ENCODE measurements around the gene AIF1L. TPM values are rescaled to one million over a fixed set of nuclear protein-coding genes. Genes with fewer than 3 reads are reported as not detected.

The AIF1L gene
- 57.2 TPM for total RNA-seq
- long read RNA-seq, transcript AIF1L-201 (6 exons, 3,364 nt), result major isoform, 115 of 159 reads
- long read RNA-seq, partial matches to known transcripts, result 34 of 159 reads
- long read RNA-seq, other reads (novel, unspliced or antisense), result 8 of 159 reads

DNA sequence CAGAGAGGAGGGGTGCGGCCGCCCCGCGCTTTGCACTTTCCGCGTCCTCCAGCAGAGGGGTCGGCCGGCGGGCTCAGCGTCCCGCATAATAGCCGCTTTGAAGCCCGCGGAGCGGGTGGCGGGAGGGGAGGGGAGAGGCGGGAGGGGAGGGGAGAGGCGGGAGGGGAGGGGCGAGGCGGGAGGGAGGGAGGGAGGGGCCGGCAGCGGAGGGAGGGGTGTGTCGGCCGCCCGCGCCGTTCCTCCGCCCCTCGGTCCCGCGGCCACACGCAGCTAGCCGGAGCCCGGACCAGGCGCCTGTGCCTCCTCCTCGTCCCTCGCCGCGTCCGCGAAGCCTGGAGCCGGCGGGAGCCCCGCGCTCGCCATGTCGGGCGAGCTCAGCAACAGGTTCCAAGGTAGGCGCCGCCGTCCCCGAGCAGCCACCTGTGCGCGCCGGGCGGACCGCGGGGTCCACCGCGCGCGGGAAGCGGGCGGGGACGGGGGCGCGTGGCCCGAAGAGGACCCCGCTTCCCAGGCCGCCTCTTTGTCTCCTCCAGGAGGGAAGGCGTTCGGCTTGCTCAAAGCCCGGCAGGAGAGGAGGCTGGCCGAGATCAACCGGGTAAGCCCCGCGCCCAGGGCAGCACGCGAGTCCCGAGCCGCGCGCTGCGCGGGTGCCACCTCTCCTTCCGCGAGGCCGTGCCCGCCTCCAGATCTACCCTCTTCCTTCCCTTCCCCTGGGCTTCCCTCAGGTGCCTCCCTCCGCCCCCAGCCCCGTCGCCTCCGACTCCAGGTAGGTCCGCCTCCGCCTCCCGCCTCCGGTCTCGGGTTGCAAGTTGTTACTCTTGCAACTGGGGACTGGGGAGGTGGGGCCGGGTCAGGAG lies at the start of gene AIF1L:
AIF1L (plus strand) TSS at position 263 of the 857 bp plus-strand sequence; CDS start at position 362, 99 bp downstream.
- DNase-seq (ENCODE audit: low spot score), result no peak

DNA sequence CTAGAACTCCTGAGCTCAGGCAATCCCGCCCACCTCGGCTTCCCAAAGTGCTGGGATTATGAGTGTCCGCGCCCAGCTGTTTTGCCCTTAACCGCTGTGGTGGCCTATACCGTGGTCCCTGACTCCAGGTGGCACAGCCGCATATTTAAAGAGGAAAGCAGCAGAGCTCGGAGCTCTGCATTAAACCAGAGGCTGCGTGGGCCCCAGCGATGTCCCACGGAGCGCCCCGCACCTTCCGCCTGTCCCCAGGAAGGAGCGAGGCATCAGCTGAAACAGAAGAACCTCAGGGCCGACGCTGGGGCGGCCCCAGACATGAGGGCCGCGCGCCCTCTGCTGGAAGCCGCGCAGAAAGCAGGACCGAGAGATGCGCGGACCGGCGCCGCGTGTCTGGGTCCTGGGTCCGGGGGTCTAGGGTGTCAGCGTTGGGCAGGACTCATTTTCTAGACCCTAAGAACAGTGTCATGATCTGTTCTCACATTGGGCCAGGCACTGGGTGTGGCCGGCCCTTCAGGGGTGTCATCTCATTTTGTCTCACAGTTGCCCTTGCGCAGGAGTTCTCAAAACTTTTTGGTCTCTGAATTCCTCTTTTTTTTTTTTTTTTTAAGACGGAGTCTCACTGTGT lies 49.6 kb upstream of the AIF1L start:
- DNase-seq (ENCODE audit: low spot score), result no peak

DNA sequence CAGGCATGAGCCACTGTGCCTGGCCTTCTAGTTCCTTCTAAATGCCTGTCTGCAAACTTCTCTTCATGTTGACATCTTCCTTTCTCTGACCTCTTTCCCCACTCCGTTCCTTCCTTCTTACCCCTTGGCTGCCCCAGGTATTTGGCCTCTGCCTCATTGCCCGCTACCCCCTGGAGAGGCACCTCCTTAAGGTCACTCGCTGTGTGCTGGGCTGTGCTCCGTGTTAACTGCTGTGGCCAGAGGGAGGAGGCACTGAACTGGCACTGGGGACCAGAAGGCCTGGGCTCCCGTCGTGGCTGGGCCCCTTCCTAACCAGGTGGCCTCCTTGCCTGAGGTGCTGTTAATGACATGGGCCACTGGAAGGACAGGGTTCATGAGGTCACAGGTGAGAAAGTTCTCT lies 48.0 kb upstream of the AIF1L start:
- DNase-seq (ENCODE audit: low spot score), result no peak

DNA sequence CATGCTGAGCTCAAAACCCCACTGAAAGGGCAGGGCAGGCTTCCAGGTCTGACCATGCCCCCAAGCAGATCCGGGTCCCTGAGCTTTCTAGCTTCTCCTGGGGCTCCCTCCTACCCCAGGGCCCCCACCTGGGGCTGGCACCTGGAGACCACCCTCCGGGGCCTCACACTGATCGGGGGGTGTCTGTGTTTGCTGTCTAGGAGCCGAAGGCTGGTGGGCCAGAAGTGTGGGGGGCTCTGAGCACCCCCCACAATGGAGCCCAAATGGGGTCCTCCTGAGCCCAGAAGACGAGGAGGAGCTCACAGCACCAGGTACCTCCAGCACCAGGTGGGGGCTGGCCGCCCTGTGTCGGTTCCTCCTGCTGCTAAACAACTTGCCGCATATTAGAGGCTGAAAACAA lies 47.5 kb upstream of the AIF1L start:
- DNase-seq (ENCODE audit: low spot score), result no peak

DNA sequence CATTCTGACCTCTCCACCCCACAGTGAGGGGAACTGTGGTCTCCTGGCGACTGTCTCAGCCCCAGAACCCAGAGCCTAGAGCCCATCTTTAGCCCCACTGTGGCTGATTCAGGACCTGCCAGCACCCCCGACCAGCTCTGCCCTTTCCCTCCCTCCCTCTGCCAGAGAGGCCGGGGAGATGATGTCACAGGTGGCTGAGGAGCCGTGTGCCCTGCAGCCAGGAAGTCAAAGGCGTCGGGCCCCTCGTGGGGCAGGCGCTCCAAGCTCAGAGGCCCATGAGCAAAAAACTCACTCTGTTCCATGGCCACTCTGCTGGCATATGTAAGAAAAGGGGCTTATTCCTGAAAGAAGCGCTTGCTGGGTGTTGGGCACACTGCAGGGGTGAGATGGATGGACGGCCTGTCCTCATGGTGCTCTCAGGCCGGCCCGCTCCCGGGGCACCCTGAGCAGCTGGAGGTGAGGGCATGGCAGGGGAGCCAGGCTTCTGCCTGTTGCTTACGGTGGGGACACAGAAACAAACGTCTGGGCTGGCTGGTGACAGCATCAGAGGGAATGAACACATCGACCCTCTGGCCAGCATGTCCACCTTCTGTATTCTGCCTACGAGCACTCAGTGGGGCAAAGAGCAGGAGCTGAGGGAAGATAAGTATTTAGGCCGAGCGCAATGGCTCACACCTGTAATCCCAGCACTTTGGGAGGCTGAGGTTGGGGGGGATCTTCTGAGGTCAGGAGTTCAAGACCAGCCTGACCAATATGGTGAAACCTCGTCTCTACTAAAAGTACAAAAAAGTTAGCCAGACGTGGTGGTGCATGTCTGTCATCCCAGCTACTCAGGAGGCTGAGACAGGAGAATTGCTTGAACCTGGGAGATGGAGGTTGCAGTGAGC lies 46.3 kb upstream of the AIF1L start:
- no peak for DNase-seq (ENCODE audit: low spot score)

DNA sequence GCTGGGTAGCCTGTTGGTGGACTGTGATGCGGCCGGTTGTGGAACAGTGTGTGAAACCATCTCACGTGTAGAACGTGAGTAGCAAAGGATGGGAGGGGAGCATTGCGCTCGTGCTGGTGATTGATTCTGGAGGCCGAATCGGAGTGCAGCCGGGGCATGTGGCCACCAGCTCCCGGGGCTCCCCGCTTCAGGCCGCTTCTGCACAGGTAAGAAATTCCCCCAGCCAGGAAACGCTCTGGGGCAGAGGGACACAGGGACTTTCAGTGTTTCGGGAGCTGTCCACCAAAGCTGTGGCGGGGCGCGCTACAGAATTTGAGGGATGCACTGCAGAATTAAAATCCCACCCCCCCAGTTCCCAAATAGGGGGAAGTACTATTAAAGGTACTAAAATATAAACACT lies 45.5 kb upstream of the AIF1L start:
- DNase-seq (ENCODE audit: low spot score), result no peak

DNA sequence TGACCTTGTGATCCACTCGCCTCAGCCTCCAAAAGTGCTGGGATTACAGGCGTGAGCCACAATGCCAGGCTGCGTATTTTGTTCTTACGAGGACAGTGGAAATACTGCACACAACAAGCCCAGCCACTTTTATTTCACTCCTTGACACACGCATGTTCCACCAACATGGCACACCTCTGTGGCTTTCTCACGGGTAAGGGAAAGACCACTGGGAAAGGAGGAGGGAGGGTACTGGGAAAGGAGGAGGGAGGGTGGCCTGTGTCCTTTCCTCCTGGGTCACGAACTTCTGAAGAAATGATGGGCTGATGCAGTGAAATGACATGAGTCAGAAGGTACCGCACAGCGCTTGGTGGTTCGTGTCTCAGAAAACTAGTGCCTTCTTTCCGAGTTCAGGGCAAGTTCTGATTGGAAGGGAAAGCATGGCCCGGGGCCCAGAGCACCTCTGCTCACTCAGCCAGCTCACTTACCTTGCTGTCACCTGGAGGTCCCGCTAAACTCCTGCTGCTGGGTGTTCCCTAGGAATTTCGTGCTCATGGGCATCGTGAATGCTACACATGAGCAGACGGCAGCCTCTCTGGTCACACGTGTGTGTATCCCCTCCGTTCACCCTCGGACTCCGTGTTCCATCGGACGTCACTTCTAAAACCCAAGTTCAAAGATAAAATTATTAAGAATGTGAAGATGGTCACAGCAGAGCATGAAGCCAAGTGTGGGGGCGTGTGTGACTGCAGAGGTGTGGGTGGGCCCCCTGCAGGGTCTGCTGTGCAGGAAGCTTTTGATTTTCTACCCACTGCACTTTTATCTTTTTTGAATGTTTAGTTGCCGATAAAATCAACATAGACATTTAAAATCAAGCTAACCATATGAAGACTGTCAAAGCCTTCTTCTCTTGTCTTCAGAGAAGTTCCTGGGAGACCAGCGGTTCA lies 44.5 kb upstream of the AIF1L start:
- DNase-seq (ENCODE audit: low spot score), result no peak

DNA sequence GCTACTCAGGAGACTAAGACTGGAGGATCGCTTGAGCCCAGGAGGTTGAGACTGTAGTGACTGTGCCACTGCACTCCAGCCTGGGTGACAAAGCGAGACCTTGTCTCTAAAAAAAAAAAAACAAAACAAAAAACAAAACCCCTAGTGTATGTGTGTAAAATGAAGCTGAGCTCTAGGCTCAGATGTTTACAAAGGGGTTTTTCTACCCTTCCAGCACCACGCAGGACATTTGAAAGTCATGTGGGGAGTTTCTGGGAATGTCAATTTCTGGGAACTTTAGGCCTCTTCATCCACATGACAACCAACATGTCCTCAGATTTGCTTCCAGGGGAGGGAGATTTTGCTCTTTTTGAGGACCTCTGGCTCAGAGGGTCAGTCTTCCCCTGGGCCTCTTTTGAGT lies 42.4 kb upstream of the AIF1L start:
- DNase-seq (ENCODE audit: low spot score), result no peak

DNA sequence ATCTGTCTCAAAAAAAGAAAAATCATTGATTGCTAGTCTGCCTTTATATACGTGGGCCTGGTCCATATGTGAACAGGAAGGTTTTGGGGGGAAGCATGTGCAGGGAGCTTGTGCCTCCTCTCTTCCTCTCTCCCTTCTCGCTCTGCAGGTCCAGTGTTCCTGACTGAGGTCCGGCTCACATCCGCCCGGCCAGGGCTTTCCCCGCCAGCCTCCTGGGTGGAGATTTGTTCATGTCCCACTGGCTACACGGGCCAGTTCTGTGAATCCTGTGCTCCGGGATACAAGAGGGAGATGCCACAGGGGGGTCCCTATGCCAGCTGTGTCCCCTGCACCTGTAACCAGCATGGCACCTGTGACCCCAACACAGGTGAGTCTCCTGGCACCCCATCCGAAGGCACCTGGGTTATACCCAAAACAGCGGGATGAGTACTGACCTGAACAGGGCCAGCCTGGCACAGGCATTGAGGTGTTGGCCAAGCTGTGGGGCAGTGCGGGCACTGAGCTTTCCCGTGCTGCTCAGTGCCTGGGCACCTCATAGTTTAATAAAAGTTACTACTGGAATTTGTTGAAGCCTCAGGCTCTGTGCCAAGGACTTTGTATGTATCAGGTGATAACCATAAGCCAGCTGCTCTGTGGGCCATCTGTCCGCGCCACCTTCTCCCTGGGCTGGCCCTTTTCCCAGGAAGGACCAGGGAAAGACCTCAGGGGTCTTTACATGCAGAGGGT lies 39.4 kb upstream of the AIF1L start:
- DNase-seq (ENCODE audit: low spot score), result no peak

DNA sequence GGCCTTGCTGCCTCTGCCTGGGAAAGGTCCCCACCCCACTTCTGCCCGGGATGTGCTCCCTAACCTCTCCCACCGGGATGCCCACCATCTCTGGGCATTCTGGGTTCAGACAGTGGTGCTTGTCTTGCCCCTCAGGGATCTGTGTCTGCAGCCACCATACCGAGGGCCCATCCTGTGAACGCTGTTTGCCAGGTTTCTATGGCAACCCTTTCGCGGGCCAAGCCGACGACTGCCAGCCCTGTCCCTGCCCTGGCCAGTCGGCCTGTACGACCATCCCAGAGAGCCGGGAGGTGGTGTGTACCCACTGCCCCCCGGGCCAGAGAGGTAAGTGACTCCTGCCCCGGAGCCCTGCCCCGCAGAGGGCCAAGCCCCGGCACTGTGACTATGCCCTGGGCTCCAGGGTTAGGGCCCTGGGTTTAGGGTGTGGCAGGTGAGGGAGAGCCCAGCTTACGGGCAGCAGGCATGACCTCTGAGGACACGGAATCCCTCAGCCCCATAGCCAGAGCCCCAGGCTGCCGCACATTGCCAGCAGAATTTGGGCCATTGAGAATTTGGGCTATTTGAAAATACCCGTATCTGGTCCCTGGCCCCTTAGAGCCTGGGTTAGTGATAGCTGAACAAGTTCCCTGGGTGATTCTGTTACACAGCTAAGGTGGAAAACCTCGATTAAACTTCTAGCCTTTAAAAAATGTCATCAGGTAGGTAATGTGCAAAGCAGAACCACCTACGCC lies 35.3 kb upstream of the AIF1L start:
- DNase-seq (ENCODE audit: low spot score), result no peak

DNA sequence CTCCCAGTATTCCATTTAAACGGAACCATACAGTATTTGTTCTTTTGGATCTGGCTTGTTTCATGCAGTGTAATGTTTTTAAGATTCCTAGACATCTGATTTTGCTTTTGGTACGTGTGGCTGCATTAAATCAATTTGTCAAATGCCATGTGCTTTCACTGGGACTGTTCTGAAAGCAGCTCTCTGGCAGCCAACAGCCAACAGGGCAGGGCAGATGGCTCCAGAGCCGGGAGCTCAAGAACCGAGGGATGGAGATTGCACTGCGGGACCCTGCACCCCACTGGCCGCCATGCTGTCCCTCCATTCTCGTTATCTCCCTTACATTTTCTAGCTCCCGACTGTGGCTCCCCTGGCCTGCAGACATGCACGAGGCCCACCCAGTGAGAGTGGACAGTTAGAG lies 33.4 kb upstream of the AIF1L start:
- DNase-seq (ENCODE audit: low spot score), result no peak

DNA sequence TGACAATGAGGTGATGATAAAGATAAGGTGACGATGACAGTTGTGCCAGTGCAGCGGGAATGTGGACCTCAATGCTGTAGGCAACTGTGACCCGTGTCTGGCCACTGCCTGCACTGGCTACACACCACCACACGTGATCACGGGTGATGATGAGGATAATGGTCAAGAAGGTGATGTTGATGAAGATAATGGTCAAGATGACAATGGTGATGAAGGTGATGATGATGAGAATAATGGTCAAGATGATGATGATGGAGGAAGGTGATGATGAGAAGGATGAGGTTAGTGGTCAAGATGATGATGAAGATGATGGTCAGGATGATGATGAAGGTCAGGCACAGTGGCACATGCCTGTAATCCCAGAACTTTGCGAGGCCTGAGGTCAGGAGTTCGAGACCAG lies 30.7 kb upstream of the AIF1L start:
- DNase-seq (ENCODE audit: low spot score), result no peak

DNA sequence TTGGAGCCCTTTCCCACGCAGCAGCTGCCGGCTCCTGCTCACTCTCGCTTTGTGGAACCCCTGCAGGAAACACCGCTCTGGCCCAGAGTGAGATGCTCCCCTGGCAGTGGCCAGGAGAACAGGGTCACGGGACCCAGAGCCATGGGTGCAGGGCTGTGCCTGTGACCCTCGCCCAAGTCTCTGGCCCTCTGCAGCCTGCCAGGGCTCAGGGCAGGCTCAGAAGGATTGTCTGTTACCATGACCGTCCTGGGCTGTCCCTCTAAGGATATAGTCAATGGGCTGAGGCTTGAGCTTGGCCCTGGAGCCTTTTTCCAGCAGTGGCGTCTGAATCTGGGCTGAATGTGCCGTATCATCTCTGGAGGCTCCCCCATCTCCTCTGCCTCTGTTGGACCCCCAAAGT lies 28.7 kb upstream of the AIF1L start:
- no peak for DNase-seq (ENCODE audit: low spot score)

DNA sequence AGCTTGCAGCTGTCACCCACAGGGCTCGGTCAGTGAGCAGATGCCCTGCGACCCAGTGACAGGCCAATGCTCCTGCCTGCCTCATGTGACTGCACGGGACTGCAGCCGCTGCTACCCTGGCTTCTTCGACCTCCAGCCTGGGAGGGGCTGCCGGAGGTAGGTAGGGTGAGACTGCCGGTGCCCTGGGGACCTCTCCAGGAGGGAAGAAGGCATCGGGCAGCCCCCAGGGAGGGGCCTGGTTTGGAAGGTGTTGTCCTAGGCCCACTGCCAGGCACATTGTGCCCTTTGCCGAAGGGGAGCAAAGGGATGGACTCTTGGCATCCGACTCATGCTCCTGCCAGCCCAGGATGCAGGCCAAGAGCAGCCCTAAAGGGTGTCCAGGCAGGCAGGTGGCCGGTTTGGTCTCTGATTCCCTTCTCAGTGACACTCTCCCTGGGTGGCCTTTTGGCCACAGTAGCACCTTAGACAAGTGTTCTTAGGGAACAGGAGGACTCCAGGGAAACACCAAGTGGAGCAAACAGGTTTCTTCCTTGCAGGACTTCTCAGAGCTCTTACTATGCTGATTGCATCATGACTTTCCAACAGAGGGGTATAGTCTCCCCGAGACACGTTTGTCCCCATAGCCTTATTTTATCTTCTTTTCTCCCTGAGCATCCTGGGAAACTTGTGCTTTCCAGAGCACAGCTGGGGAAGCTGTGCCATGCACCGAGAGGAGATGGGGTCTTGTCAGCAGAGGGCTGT lies 28.1 kb upstream of the AIF1L start:
- DNase-seq (ENCODE audit: low spot score), result no peak

DNA sequence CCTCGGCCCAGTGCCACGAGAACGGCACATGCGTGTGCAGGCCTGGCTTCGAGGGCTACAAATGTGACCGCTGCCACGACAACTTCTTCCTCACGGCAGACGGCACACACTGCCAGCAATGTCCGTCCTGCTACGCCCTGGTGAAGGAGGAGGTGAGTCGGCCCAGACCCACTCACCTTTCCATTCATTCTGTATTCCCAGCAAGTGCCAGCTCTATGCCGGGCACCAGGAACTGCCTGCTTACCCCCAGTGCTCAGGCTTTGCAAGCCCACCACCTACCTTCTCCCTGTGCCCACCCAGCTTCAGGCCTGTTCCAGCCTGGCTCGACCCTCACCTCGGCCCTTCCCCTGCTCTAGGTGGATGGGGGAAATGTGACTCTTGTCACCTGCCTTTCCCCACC lies 26.6 kb upstream of the AIF1L start:
- no peak for DNase-seq (ENCODE audit: low spot score)

DNA sequence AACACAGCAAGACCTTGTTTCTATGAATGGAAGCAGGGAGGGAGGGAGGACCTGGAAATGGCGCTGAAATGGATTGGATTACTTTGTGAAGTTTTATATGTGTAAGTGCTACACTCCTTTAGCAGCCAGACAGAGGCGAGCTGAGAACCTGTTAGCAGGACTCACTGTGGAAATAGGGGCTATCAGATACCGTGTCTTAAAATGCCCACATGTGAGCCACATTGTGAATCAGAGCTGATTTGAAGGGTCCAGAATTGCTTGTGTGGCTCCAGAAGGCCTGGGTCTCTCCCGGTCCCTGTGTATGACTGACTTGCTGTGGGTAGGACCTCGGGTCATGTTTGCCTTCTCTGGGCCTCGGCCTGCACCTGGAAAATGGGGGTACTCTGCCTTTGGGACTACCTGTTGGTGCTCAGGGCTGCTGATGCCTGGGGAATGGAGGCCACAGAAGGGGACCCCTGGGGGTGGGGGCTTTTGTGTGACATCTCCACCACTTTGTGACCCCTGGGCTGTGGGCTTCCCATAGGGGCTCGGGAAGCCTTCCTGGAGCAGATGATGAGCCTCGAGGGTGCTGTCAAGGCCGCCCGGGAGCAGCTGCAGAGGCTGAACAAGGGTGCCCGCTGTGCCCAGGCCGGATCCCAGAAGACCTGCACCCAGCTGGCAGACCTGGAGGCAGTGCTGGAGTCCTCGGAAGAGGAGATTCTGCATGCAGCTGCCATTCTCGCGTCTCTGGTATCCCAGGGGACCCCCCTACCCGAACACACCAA lies 24.0 kb upstream of the AIF1L start:
- DNase-seq (ENCODE audit: low spot score), result no peak

DNA sequence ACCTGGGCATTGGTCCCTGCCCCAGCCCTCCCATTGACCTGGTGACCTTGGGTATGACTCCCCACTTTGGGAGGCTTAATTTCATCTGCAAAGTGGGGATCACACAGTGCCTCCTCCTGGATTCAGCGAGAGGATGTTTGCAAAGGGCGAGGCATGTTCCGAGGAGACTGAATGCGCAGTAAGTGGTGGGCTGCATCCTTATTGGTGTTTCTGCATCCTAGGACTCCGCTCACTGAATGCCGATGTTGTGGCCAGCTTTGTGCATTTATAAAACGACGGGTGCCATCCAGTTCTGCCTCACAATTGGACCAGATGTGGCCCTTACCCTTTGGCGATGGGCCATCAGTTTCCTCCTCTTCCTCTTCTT lies 23.5 kb upstream of the AIF1L start:
- no peak for DNase-seq (ENCODE audit: low spot score)
